GM23248 (cell line): ENCODE results near the gene CELF1.

Source experiments
- EZH2 ChIP-seq: fragments of 200-600 bp; sonication (generic); IDR thresholded peaks from 2 replicates; pipeline ENCODE4 v1.6.1; 2018; ENCODE audit warnings: antibody characterized with exemption, mild to moderate bottlenecking; ENCODE audit not compliant: insufficient read depth, poor library complexity, severe bottlenecking
- EZH2phosphoT487 ChIP-seq: fragments of 200-600 bp; sonication (generic); IDR thresholded peaks from 2 replicates; pipeline ENCODE4 v1.6.1; 2018; ENCODE audit warnings: antibody characterized with exemption, moderate library complexity, mild to moderate bottlenecking, low read depth; ENCODE audit not compliant: insufficient read depth

DNA sequence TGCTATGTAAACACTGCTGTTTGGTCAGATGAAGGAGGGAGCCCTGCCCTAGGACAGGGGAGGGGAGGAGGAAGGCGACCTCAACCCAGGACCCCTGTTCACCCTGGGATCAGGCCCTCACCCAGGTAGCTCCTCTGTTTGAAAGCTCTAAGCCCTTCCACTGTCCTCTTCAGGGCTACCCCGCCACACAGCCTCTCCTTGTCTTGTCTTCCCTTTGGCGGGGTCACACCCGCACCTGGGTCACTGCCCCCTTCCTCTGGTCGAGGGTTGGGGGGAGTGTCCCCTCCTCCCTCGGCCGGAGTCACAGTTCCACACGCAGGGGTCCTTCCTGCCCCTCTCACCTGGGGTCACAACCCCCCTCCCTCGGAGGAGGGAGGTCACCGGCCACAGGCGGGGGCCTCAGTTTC is 12.0 kb upstream of the CELF1 start:
- TF ChIP-seq EZH2 (no peak), EZH2phosphoT487 (no peak)
